Naive thymus-derived CD8-positive, alpha-beta T cell (primary cell): Measurements from ENCODE around the gene GPR137. TPM values are rescaled to one million over a fixed set of nuclear protein-coding genes. Genes with fewer than 3 reads are reported as not detected.

Source experiments
- ATAC-seq, 2 donors: fragments of 150-1000 bp; cut with Tn5 transposase in 1 of 2; sonication (Bioruptor Pico), chemical (Tn5 transposase) in 1 of 2; 1 replicate in 1 of 2; 2 replicates in 1 of 2; pipeline ENCODE4 v1.10.0; 2021; ENCODE audit warnings: mild to moderate bottlenecking in 2 of 2, moderate library complexity in 2 of 2
- POLR2A ChIA-PET: fragments of 350-600 bp; sonication (Branson Sonifier 250); formaldehyde crosslinking; loops from one replicate; lab custom pipeline; 2021; ENCODE audit warnings: antibody characterized with exemption; lab: Charles Lee
- DNase-seq, 10 donors: peaks; one replicate each; pipeline versions ENCODE4 v3.0.0 to v3.0.0-alpha.2; 2020 to 2022
- H3K27ac Mint-ChIP-seq, 10 donors: one replicate each; pipeline ENCODE4 v1.8.0; 2020 to 2022; ENCODE audit warnings: mild to moderate bottlenecking in 10 of 10, mixed read lengths in 10 of 10, moderate library complexity in 4 of 10, inconsistent platforms in 1 of 10
- H3K27me3 Mint-ChIP-seq, 5 donors: one replicate each; pipeline ENCODE4 v1.8.0; 2021 to 2022; ENCODE audit warnings: mixed read lengths in 5 of 5
- H3K36me3 Mint-ChIP-seq, 3 donors: one replicate each; pipeline ENCODE4 v1.8.0; 2020 to 2022; ENCODE audit warnings: mixed read lengths in 3 of 3, mild to moderate bottlenecking in 2 of 3, inconsistent platforms in 1 of 3
- H3K4me1 Mint-ChIP-seq, 4 donors: one replicate each; pipeline ENCODE4 v1.8.0; 2021 to 2022; ENCODE audit warnings: mixed read lengths in 4 of 4
- H3K4me3 Mint-ChIP-seq, 10 donors: one replicate each; pipeline ENCODE4 v1.8.0; 2020 to 2022; ENCODE audit warnings: mild to moderate bottlenecking in 10 of 10, mixed read lengths in 10 of 10, moderate library complexity in 6 of 10, inconsistent platforms in 1 of 10
- H3K9me3 Mint-ChIP-seq, 9 donors: one replicate each; pipeline ENCODE4 v1.8.0; 2020 to 2022; ENCODE audit warnings: mixed read lengths in 9 of 9, mild to moderate bottlenecking in 3 of 9, inconsistent platforms in 1 of 9, moderate library complexity in 1 of 9
- polyA plus RNA-seq, 3 donors: library from polyadenylated mRNA; unstranded; fragments of 300-500 nt; fragmentation: Illumina TruSeq; gene quantifications; one replicate each; pipeline ENCODE4 v1.2.3, GENCODE V29; 2021
- total RNA-seq, 8 experiments: library from RNA in 2 of 8; stranded (reverse) in 2 of 8; gene quantifications; one replicate each; pipeline ENCODE4 v1.2.3 and lab custom pipeline; 2021 to 2026

The GPR137 gene
- total and polyA plus RNA-seq, 5 experiments from 2014 or later, result 4.8 to 33.3 (median 6.9) TPM

GRCh38 chr11:64334764-64335735 is 49.4 kb downstream of the GPR137 start:
- Mint-ChIP-seq H3K4me3 (no peak overlapping the region), H3K36me3 (peaks cover 0 to 18% (median 0%) of the 10 kb centered on the region in 3 donors), H3K27ac (peak overlapping the region in 2 of 10 donors; percentile 29 to 46), H3K9me3 (no peaks in the 10 kb centered on the region), H3K4me1 (peaks cover 13 to 41% (median 26%) of the 10 kb centered on the region in 4 donors), H3K27me3 (no peaks in the 10 kb centered on the region)
- DNase-seq, result no peak
- POLR2A ChIA-PET, result interaction anchor here (3.3 kb wide), 1 partner anchor 17 kb away, joined by 8 read pairs; the partner anchor contains the start of genes PRDX5 and TRMT112
- ATAC-seq, result no peak

- peak overlapping the region in 1 of 10 donors; percentile 53 for H3K4me3 Mint-ChIP-seq
- peaks cover 0 to 20% (median 0%) of the 10 kb centered on the region in 3 donors for H3K36me3 Mint-ChIP-seq
- ATAC-seq (no peak), DNase-seq (no peak)
- peaks cover 15 to 52% (median 41%) of the 10 kb centered on the region in 4 donors for H3K4me1 Mint-ChIP-seq
- peak overlapping the region in 7 of 10 donors; percentile 25 to 92 (median 47) for H3K27ac Mint-ChIP-seq
- POLR2A ChIA-PET, result interaction anchor here (0.6 to 0.7 kb wide), 2 partner anchors 20 to 132 kb away, joined by 3 to 5 read pairs; partner anchors contain the start of gene PRDX5
- H3K27me3 Mint-ChIP-seq, result no peaks in the 10 kb centered on the region
- no peaks in the 10 kb centered on the region for H3K9me3 Mint-ChIP-seq
These were observed 52.0 kb downstream of the GPR137 start for GRCh38 chr11:64337538-64338249.

GRCh38 chr11:64338716-64339115 is 53.1 kb downstream of the GPR137 start:
- ATAC-seq (no peak), DNase-seq (no peak)
- Mint-ChIP-seq H3K4me3 (peak overlapping the region; percentile 57 to 92 (median 87)), H3K36me3 (peaks cover 0 to 20% (median 0%) of the 10 kb centered on the region in 3 donors), H3K4me1 (peaks cover 16 to 55% (median 43%) of the 10 kb centered on the region in 4 donors), H3K27me3 (no peaks in the 10 kb centered on the region), H3K9me3 (no peaks in the 10 kb centered on the region), H3K27ac (peak overlapping the region; percentile 90 to 98 (median 96))
- POLR2A ChIA-PET, result interaction anchor here (0.6 to 4.9 kb wide), 5 partner anchors 15 to 937 kb away, joined by 4 to 73 read pairs (median 5); partner anchors contain the start of genes PRDX5 and TRMT112

Other genes starting within 250 kb of the GPR137 start
- not detected for gene FLRT1, start 249.9 kb upstream of the GPR137 start, total RNA-seq
- gene FLRT1, start 249.9 kb upstream of the GPR137 start, polyA plus RNA-seq, result not detected
- 10 to 100 TPM; 10.8 to 14.4 TPM for gene MACROD1, start 119.7 kb upstream of the GPR137 start, total RNA-seq
- gene MACROD1, start 119.7 kb upstream of the GPR137 start, polyA plus RNA-seq, result 10 to 100 TPM in 2 of 3 donors, 1 to 10 TPM in 1; 7.3 to 14.4 (median 10.7) TPM
- gene STIP1, start 99.7 kb upstream of the GPR137 start, total RNA-seq, result 100 to 1,000 TPM; 110 to 114 TPM
- 100 to 1,000 TPM in 1 of 3 donors, 10 to 100 TPM in 2; 59.4 to 132 (median 66.2) TPM for gene STIP1, start 99.7 kb upstream of the GPR137 start, polyA plus RNA-seq
- 100 to 1,000 TPM; 104 to 108 TPM for gene FERMT3, start 79.1 kb upstream of the GPR137 start, total RNA-seq
- 100 to 1,000 TPM; 125 to 149 (median 129) TPM for gene FERMT3, start 79.1 kb upstream of the GPR137 start, polyA plus RNA-seq
- gene TRPT1, start 59.7 kb upstream of the GPR137 start, total RNA-seq, result 10 to 100 TPM; 40.2 to 41.0 TPM
- 10 to 100 TPM; 47.2 to 54.2 (median 51.4) TPM for gene TRPT1, start 59.7 kb upstream of the GPR137 start, polyA plus RNA-seq
- gene NUDT22, start 59.6 kb upstream of the GPR137 start, total RNA-seq, result 10 to 100 TPM; 77.1 to 83.8 TPM
- gene NUDT22, start 59.6 kb upstream of the GPR137 start, polyA plus RNA-seq, result 10 to 100 TPM; 43.4 to 50.4 (median 48.2) TPM
- 10 to 100 TPM; 54.9 to 56.2 TPM for gene DNAJC4, start 55.3 kb upstream of the GPR137 start, total RNA-seq
- gene DNAJC4, start 55.3 kb upstream of the GPR137 start, polyA plus RNA-seq, result 10 to 100 TPM; 21.5 to 33.2 (median 30.9) TPM
- 10 to 100 TPM; 59.7 to 62.1 TPM for gene VEGFB, start 51.3 kb upstream of the GPR137 start, total RNA-seq
- 10 to 100 TPM; 11.2 to 28.1 (median 16.9) TPM for gene VEGFB, start 51.3 kb upstream of the GPR137 start, polyA plus RNA-seq
- gene FKBP2, start 44.8 kb upstream of the GPR137 start, total RNA-seq, result 10 to 100 TPM; 24.1 to 28.9 TPM
- gene FKBP2, start 44.8 kb upstream of the GPR137 start, polyA plus RNA-seq, result 10 to 100 TPM; 84.9 to 91.8 (median 85.5) TPM
- gene PPP1R14B, start 38.9 kb upstream of the GPR137 start, total RNA-seq, result 10 to 100 TPM; 39.1 to 45.5 TPM
- gene PPP1R14B, start 38.9 kb upstream of the GPR137 start, polyA plus RNA-seq, result 10 to 100 TPM; 22.4 to 50.6 (median 45.4) TPM
- gene PLCB3, start 34.3 kb upstream of the GPR137 start, total RNA-seq, result 1 to 10 TPM; 8.1 to 8.8 TPM
- gene PLCB3, start 34.3 kb upstream of the GPR137 start, polyA plus RNA-seq, result under 1 TPM; 0.20 to 0.51 (median 0.35) TPM
- 10 to 100 TPM; 13.7 to 18.5 TPM for gene BAD, start 1.2 kb upstream of the GPR137 start, total RNA-seq
- gene BAD, start 1.2 kb upstream of the GPR137 start, polyA plus RNA-seq, result 10 to 100 TPM; 39.1 to 44.8 (median 39.9) TPM
- gene KCNK4, start 5.5 kb downstream of the GPR137 start, total RNA-seq, result not detected
- not detected for gene KCNK4, start 5.5 kb downstream of the GPR137 start, polyA plus RNA-seq
- gene CATSPERZ, start 14.5 kb downstream of the GPR137 start, total RNA-seq, result not detected
- gene CATSPERZ, start 14.5 kb downstream of the GPR137 start, polyA plus RNA-seq, result not detected
- gene ESRRA, start 19.7 kb downstream of the GPR137 start, total RNA-seq, result 10 to 100 TPM; 19.9 to 24.9 TPM
- 1 to 10 TPM; 3.5 to 9.1 (median 4.8) TPM for gene ESRRA, start 19.7 kb downstream of the GPR137 start, polyA plus RNA-seq
- 100 to 1,000 TPM; 159 to 162 TPM for gene TRMT112, start 31.7 kb downstream of the GPR137 start, total RNA-seq
- 100 to 1,000 TPM; 509 to 524 (median 515) TPM for gene TRMT112, start 31.7 kb downstream of the GPR137 start, polyA plus RNA-seq
- 10 to 100 TPM; 47.5 to 51.5 TPM for gene PRDX5, start 32.3 kb downstream of the GPR137 start, total RNA-seq
- 100 to 1,000 TPM; 186 to 239 (median 206) TPM for gene PRDX5, start 32.3 kb downstream of the GPR137 start, polyA plus RNA-seq
- gene CCDC88B, start 54.4 kb downstream of the GPR137 start, total RNA-seq, result 100 to 1,000 TPM; 112 to 119 TPM
- 10 to 100 TPM; 10.4 to 37.0 (median 19.2) TPM for gene CCDC88B, start 54.4 kb downstream of the GPR137 start, polyA plus RNA-seq
- 10 to 100 TPM; 21.0 to 23.3 TPM for gene RPS6KA4, start 73.3 kb downstream of the GPR137 start, total RNA-seq
- gene RPS6KA4, start 73.3 kb downstream of the GPR137 start, polyA plus RNA-seq, result 1 to 10 TPM; 4.3 to 5.1 (median 5.1) TPM